Tibial nerve (tissue), 4 donors: Measurements from ENCODE around the gene TMCO4. TPM values are rescaled to one million over a fixed set of nuclear protein-coding genes. Genes with fewer than 3 reads are reported as not detected.
A peak's percentile ranks its signal among the peaks of the same experiment; 100 is the strongest.
"Not testable (repeated sequence)": the region's sequence is repeated elsewhere in the genome, so short reads cannot be mapped to it uniquely, and the experiment has no call there.

Source experiments
- DNase-seq, 2 donors: peaks; one replicate each; pipeline ENCODE4 v3.0.0-alpha.2; 2019; ENCODE audit warnings: low spot score in 2 of 2
- H3K27ac ChIP-seq, 4 donors: fragments of 200-600 bp; sonication (generic) in 3 of 4; one replicate each; pipeline ENCODE4 v1.5.1; 2017 to 2019; ENCODE audit warnings: mild to moderate bottlenecking in 1 of 4
- H3K27me3 ChIP-seq, 2 donors: fragments of 200-600 bp; sonication (generic) in 1 of 2; one replicate each; pipeline versions ENCODE4 v1.5.1 to v1.6.0; 2017 to 2019
- H3K36me3 ChIP-seq, 3 donors: fragments of 200-600 bp; sonication (generic); one replicate each; pipeline ENCODE4 v1.5.1; 2018 to 2019
- H3K4me1 ChIP-seq, 4 donors: fragments of 200-600 bp; sonication (generic) in 3 of 4; one replicate each; pipeline ENCODE4 v1.5.1; 2017 to 2019
- H3K4me3 ChIP-seq, 4 donors: fragments of 200-600 bp; sonication (generic) in 3 of 4; one replicate each; pipeline ENCODE4 v1.5.1; 2017 to 2019; ENCODE audit warnings: mild to moderate bottlenecking in 1 of 4, moderate library complexity in 1 of 4
- H3K9me3 ChIP-seq, 4 donors: fragments of 200-600 bp; sonication (generic) in 3 of 4; one replicate each; pipeline ENCODE4 v1.5.1; 2017 to 2019
- CTCF ChIP-seq, 5 experiments: fragments of 200-600 bp in 3 of 5; fragments of 450-650 bp in 2 of 5; sonication (generic) in 3 of 5; IDR thresholded peaks; one replicate each; pipeline ENCODE4 v1.5.1; 2016 to 2019; ENCODE audit warnings: antibody characterized with exemption in 5 of 5, mild to moderate bottlenecking in 3 of 5, moderate library complexity in 2 of 5
- EP300 ChIP-seq, 2 donors: sonication (generic); formaldehyde crosslinking; IDR thresholded peaks; one replicate each; pipeline ENCODE4 v1.6.1; 2017; ENCODE audit warnings: antibody characterized with exemption in 2 of 2, mild to moderate bottlenecking in 1 of 2
- POLR2A ChIP-seq, 2 donors: fragments of 450-650 bp; IDR thresholded peaks; one replicate each; pipeline ENCODE4 v1.6.1; 2017; ENCODE audit warnings: antibody characterized with exemption in 2 of 2, mild to moderate bottlenecking in 2 of 2, moderate library complexity in 2 of 2
- WGBS, 2 donors: methylation state at CpG; one replicate each; pipeline ENCODE4 v1.1.5; 2018; 5-methylcytosine and 5-hydroxymethylcytosine counted together
- total RNA-seq, 4 donors: library from RNA; depleted of rRNA; stranded (reverse); fragments of >200 nt; gene quantifications; one replicate each; pipeline ENCODE4 v1.1.0, GENCODE V29; 2016

TMCO4 gene
- total RNA-seq, 4 donors from 2014 or later, result 19.3 to 37.5 (median 29.3) TPM

- Histone ChIP-seq H3K27ac (no peak overlapping the region), H3K4me1 (no peaks in the 10 kb centered on the region), H3K9me3 (no peaks in the 10 kb centered on the region), H3K27me3 (no peaks in the 10 kb centered on the region), H3K36me3 (no peaks in the 10 kb centered on the region), H3K4me3 (no peak overlapping the region)
- no peak for DNase-seq
- TF ChIP-seq EP300 (IDR thresholded peaks at IDR 0.05), result no peak
- TF ChIP-seq POLR2A (IDR thresholded peaks at IDR 0.05), result no peak
- no peak for TF ChIP-seq CTCF (IDR thresholded peaks at IDR 0.05)
- 66 to 82% methylated on average over 4 of the region's 4 CpGs for WGBS, 2 donors
These were observed 24.8 kb upstream of the TMCO4 start for GRCh38 chr1:19824541-19824940.

DNA sequence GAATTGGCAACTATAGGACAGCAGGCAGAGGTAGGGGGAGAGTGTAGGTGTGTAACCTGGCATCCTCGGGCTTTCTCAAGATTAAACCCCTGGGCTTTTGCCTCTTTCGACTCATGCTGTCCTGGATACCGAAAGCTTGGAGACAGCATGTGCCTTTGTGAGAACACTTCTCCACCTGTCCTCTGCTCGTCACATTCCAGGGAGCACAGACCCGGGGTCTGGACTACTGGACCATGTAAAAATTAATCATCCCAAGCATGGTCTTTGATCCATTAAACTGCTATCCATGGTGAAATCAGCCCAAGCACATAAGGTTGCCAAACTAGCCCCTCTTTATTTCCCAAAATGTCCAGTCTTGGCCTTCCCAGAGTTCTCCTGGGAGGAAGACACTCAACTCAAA, 24.3 kb upstream of the TMCO4 start:
- TF ChIP-seq EP300 (IDR thresholded peaks at IDR 0.05) (no peak), CTCF (IDR thresholded peaks at IDR 0.05) (no peak), POLR2A (IDR thresholded peaks at IDR 0.05) (no peak)

GRCh38 chr1:19819701-19820100, 20.0 kb upstream of the TMCO4 start:
- DNase-seq, result no peak
- no peak for TF ChIP-seq CTCF (IDR thresholded peaks at IDR 0.05)
- TF ChIP-seq POLR2A (IDR thresholded peaks at IDR 0.05), result no peak
- TF ChIP-seq EP300 (IDR thresholded peaks at IDR 0.05), result no peak
- H3K27ac ChIP-seq, result no peak overlapping the region
- no peaks in the 10 kb centered on the region for H3K27me3 ChIP-seq
- H3K4me1 ChIP-seq, result no peaks in the 10 kb centered on the region
- WGBS, 2 donors, result 64% methylated on average over 5 of the region's 5 CpGs
- H3K36me3 ChIP-seq, result no peaks in the 10 kb centered on the region
- no peaks in the 10 kb centered on the region for H3K9me3 ChIP-seq
- no peak overlapping the region for H3K4me3 ChIP-seq

More for the DNA sequence above, 24.3 kb upstream of the TMCO4 start:
- no peak overlapping the region for H3K27ac ChIP-seq
- no peak for DNase-seq
- H3K4me1 ChIP-seq, result no peaks in the 10 kb centered on the region
- H3K4me3 ChIP-seq, result no peak overlapping the region
- WGBS, 2 donors, result 88 to 94% methylated on average over 5 of the region's 5 CpGs
- no peaks in the 10 kb centered on the region for H3K36me3 ChIP-seq
- H3K27me3 ChIP-seq, result no peaks in the 10 kb centered on the region
- no peaks in the 10 kb centered on the region for H3K9me3 ChIP-seq

- Histone ChIP-seq H3K4me3 (no peak overlapping the region), H3K27me3 (no peaks in the 10 kb centered on the region), H3K4me1 (no peaks in the 10 kb centered on the region), H3K9me3 (no peaks in the 10 kb centered on the region), H3K27ac (no peak overlapping the region), H3K36me3 (no peaks in the 10 kb centered on the region)
- TF ChIP-seq CTCF (IDR thresholded peaks at IDR 0.05) (no peak), POLR2A (IDR thresholded peaks at IDR 0.05) (no peak), EP300 (IDR thresholded peaks at IDR 0.05) (peak in 1 of 2 donors; percentile 21)
- WGBS, 2 donors, result 68 to 73% methylated on average over 3 of the region's 3 CpGs
- DNase-seq, result no peak
These were observed 18.6 kb upstream of the TMCO4 start for GRCh38 chr1:19818324-19818723.

DNA sequence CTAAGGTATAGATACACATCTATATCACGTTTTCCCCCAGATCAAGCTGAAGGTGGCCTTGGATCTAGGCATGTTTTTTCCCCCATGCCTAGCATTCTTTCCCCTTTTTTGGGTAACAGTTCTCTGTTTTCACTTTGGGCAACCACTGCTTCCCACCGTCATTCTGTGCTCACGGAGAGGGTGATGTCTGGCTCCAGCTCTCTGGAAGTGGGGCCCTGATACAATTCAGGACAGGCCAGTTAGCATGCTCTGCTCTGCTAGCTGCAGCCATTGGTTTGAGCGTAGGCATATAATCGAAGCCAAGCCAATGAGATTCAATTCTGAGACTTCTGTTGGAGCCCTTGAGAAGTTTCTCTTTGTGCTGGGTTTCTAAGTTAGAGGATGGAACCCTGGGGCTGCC, 17.4 kb upstream of the TMCO4 start:
- no peak for DNase-seq
- WGBS, 2 donors, result 64 to 70% methylated on average over 5 of the region's 5 CpGs
- Histone ChIP-seq H3K4me1 (no peaks in the 10 kb centered on the region), H3K27ac (no peak overlapping the region), H3K36me3 (no peaks in the 10 kb centered on the region), H3K27me3 (no peaks in the 10 kb centered on the region), H3K9me3 (no peaks in the 10 kb centered on the region), H3K4me3 (no peak overlapping the region)
- TF ChIP-seq POLR2A (IDR thresholded peaks at IDR 0.05), result no peak
- no peak for TF ChIP-seq EP300 (IDR thresholded peaks at IDR 0.05)
- no peak for TF ChIP-seq CTCF (IDR thresholded peaks at IDR 0.05)

DNA sequence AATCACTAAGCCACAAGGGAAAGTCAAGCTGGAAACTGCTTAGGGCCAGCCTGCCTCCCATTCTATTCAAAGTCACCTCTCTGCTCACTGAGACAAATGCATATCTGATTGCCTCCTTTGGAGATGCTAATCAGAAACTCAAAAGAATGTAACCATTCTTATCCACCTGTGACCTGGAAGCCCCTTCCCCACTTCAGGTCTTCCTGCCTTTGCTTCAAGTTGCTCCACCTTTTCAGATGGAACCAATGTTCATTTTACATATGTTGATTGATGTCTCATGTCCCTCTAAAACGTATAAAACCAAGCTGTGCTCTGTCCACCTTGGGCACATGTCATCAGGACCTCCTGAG, 17.0 kb upstream of the TMCO4 start:
- not testable (repeated sequence) for H3K4me3 ChIP-seq, H3K27ac ChIP-seq, H3K9me3 ChIP-seq, DNase-seq, H3K4me1 ChIP-seq, H3K27me3 ChIP-seq, H3K36me3 ChIP-seq
- whole genome bisulfite sequencing, 2 donors, result 52 to 53% methylated on average over 1 of the region's 1 CpG
